Activated naive CD4-positive, alpha-beta T cell treated with anti-CD3 and anti-CD28 coated beads, Interleukin-2, amount 50 U/mL, for 72 hours (primary cell): ENCODE results near the gene CTSF. TPM values are rescaled to one million over a fixed set of nuclear protein-coding genes. Genes with fewer than 3 reads are reported as not detected.
A peak's percentile ranks its signal among the peaks of the same experiment; 100 is the strongest.
"Not testable (repeated sequence)": the region's sequence is repeated elsewhere in the genome, so short reads cannot be mapped to it uniquely, and the experiment has no call there.

ENCODE experiments used
- ATAC-seq, 2 donors: fragments of 150-1000 bp; cut with Tn5 transposase; 2 replicates each; pipeline ENCODE4 v1.10.0; 2021; ENCODE audit warnings: mild to moderate bottlenecking in 2 of 2, moderate library complexity in 2 of 2
- DNase-seq, 2 donors: peaks; one replicate each; pipeline ENCODE4 v3.0.0; 2021 to 2022; ENCODE audit warnings: low spot score in 2 of 2
- H3K27ac Mint-ChIP-seq, 2 donors: one replicate each; pipeline ENCODE4 v1.8.0; 2022; ENCODE audit warnings: mild to moderate bottlenecking in 2 of 2, mixed read lengths in 2 of 2
- H3K36me3 Mint-ChIP-seq, 2 donors: one replicate each; pipeline ENCODE4 v1.8.0; 2022; ENCODE audit warnings: mixed read lengths in 2 of 2
- H3K9me3 Mint-ChIP-seq, 2 donors: one replicate each; pipeline ENCODE4 v1.8.0; 2022; ENCODE audit warnings: mixed read lengths in 2 of 2
- total RNA-seq, 2 donors: library from RNA; stranded (reverse); gene quantifications; one replicate each; pipeline ENCODE4 v1.2.3, GENCODE V29; 2022

The CTSF gene
- total RNA-seq, 2 donors from 2014 or later = 2.5 to 10.6 TPM

- peak overlapping the region; percentile 90 to 100 for H3K27ac Mint-ChIP-seq
- ATAC-seq (no peak), DNase-seq (no peak)
- H3K9me3 Mint-ChIP-seq = no peaks in the 10 kb centered on the region
- H3K36me3 Mint-ChIP-seq = peaks cover 5 to 6% of the 10 kb centered on the region in 2 donors
Measured at GRCh38 chr11:66593650-66594049, 25.2 kb upstream of the CTSF start.

- Mint-ChIP-seq H3K36me3 (peaks cover 5 to 6% of the 10 kb centered on the region in 2 donors), H3K27ac (peak overlapping the region; percentile 90 to 100), H3K9me3 (no peaks in the 10 kb centered on the region)
- DNase-seq = no peak
- ATAC-seq = peak; percentile 3 to 7
Measured at GRCh38 chr11:66593303-66593635, 24.9 kb upstream of the CTSF start.

- DNase-seq (peak; percentile 97), ATAC-seq (peak; percentile 98 to 99)
- H3K27ac Mint-ChIP-seq = peak within 1 kb of the TSS; percentile 90 to 100
- peaks cover 5 to 6% of the 10 kb centered on the region in 2 donors for H3K36me3 Mint-ChIP-seq
- no peaks in the 10 kb centered on the region for H3K9me3 Mint-ChIP-seq
Measured at GRCh38 chr11:66592457-66593302, 24.3 kb upstream of the CTSF start, which contains the start of the genes CCDC87 and CCS. TSS of gene CCDC87 (minus strand) at chr11:66593063. CDS start at chr11:66593015, 48 bp downstream. TSS of gene CCS (plus strand) at chr11:66593185. CDS start at chr11:66593262, 77 bp downstream.

- H3K27ac Mint-ChIP-seq = no peak overlapping the region
- DNase-seq (no peak), ATAC-seq (no peak)
- no peaks in the 10 kb centered on the region for H3K9me3 Mint-ChIP-seq
- H3K36me3 Mint-ChIP-seq = peaks cover 5 to 6% of the 10 kb centered on the region in 2 donors
Measured at GRCh38 chr11:66591175-66591574, 22.8 kb upstream of the CTSF start.

GRCh38 chr11:66589996-66590675 is 21.7 kb upstream of the CTSF start:
- no peak overlapping the region for H3K27ac Mint-ChIP-seq

GRCh38 chr11:66589315-66589714 is 20.9 kb upstream of the CTSF start:
- H3K9me3 Mint-ChIP-seq, H3K27ac Mint-ChIP-seq, DNase-seq, ATAC-seq, H3K36me3 Mint-ChIP-seq: not testable (repeated sequence)

More at GRCh38 chr11:66589996-66590675, 21.7 kb upstream of the CTSF start:
- Mint-ChIP-seq H3K9me3 (no peaks in the 10 kb centered on the region), H3K36me3 (peaks cover 5 to 6% of the 10 kb centered on the region in 2 donors)
- no peak for DNase-seq
- no peak for ATAC-seq

GRCh38 chr11:66586136-66586535 is 17.7 kb upstream of the CTSF start:
- ATAC-seq (no peak), DNase-seq (no peak)
- H3K9me3 Mint-ChIP-seq = peaks cover 0 to 5% of the 10 kb centered on the region in 2 donors
- no peak overlapping the region for H3K27ac Mint-ChIP-seq
- peaks cover 0 to 6% of the 10 kb centered on the region in 2 donors for H3K36me3 Mint-ChIP-seq

- not testable (repeated sequence) for DNase-seq, ATAC-seq, H3K9me3 Mint-ChIP-seq, H3K36me3 Mint-ChIP-seq
- peak overlapping the region in 1 of 2 donors; percentile 37 for H3K27ac Mint-ChIP-seq
Measured at GRCh38 chr11:66585447-66585846, 17.0 kb upstream of the CTSF start.

- ATAC-seq, H3K9me3 Mint-ChIP-seq, H3K27ac Mint-ChIP-seq, H3K36me3 Mint-ChIP-seq, DNase-seq: not testable (repeated sequence)
Measured at GRCh38 chr11:66582565-66583147, 14.2 kb upstream of the CTSF start.

GRCh38 chr11:66581261-66581660 is 12.9 kb upstream of the CTSF start:
- no peak for DNase-seq
- Mint-ChIP-seq H3K27ac (peak overlapping the region in 1 of 2 donors; percentile 24), H3K9me3 (peaks cover 0 to 5% of the 10 kb centered on the region in 2 donors), H3K36me3 (peaks cover 0 to 6% of the 10 kb centered on the region in 2 donors)
- ATAC-seq = no peak

- peaks cover 0 to 6% of the 10 kb centered on the region in 2 donors for H3K36me3 Mint-ChIP-seq
- H3K27ac Mint-ChIP-seq = peak overlapping the region in 1 of 2 donors; percentile 24
- ATAC-seq (peak in 1 of 2 donors; percentile 42), DNase-seq (no peak)
- peaks cover 0 to 5% of the 10 kb centered on the region in 2 donors for H3K9me3 Mint-ChIP-seq
Measured at GRCh38 chr11:66580803-66581202, 12.4 kb upstream of the CTSF start.

GRCh38 chr11:66579017-66579606 is 10.7 kb upstream of the CTSF start:
- Mint-ChIP-seq H3K36me3 (peaks cover 0 to 6% of the 10 kb centered on the region in 2 donors), H3K27ac (no peak overlapping the region), H3K9me3 (peaks cover 0 to 5% of the 10 kb centered on the region in 2 donors)
- ATAC-seq (peak; percentile 94 to 97), DNase-seq (peak; percentile 83 to 87)

GRCh38 chr11:66570850-66571180 is 2.4 kb upstream of the CTSF start:
- DNase-seq = no peak
- ATAC-seq = no peak
- Mint-ChIP-seq H3K27ac (no peak overlapping the region), H3K36me3 (no peaks in the 10 kb centered on the region), H3K9me3 (no peaks in the 10 kb centered on the region)

GRCh38 chr11:66570079-66570849 is 1.9 kb upstream of the CTSF start:
- Mint-ChIP-seq H3K9me3 (no peaks in the 10 kb centered on the region), H3K27ac (no peak overlapping the region), H3K36me3 (no peaks in the 10 kb centered on the region)
- ATAC-seq (no peak), DNase-seq (no peak)

GRCh38 chr11:66569076-66569475 is 670 bp upstream of the CTSF start:
- DNase-seq (no peak), ATAC-seq (no peak)
- Mint-ChIP-seq H3K9me3 (no peaks in the 10 kb centered on the region), H3K27ac (peak overlapping the region in 1 of 2 donors; percentile 71), H3K36me3 (no peaks in the 10 kb centered on the region)

GRCh38 chr11:66567787-66568123 is 651 bp downstream of the CTSF start:
- no peaks in the 10 kb centered on the region for H3K9me3 Mint-ChIP-seq
- peak in 1 of 2 donors; percentile 14 for ATAC-seq
- no peaks in the 10 kb centered on the region for H3K36me3 Mint-ChIP-seq

More at GRCh38 chr11:66567787-66568123, 651 bp downstream of the CTSF start:
- DNase-seq = no peak
- H3K27ac Mint-ChIP-seq = no peak overlapping the region
